H1 (cell line): Measurements from ENCODE around the gene KRT13. TPM values are rescaled to one million over a fixed set of nuclear protein-coding genes. Genes with fewer than 3 reads are reported as not detected.

ENCODE experiments used
- CTCF ChIA-PET: fragments of 300-600 bp; sonication (Branson Sonifier 250); formaldehyde crosslinking; loops from one replicate; lab custom pipeline; 2021; ENCODE audit not compliant: partially characterized antibody; lab: Charles Lee
- POLR2A ChIA-PET: fragments of 300-600 bp; sonication (Branson Sonifier 250); formaldehyde crosslinking; loops from one replicate; lab custom pipeline; 2021; ENCODE audit warnings: inconsistent platforms; ENCODE audit not compliant: partially characterized antibody; lab: Charles Lee
- DNase-seq, 2 experiments: peaks; one replicate each; pipeline versions ENCODE4 v3.0.0 to v3.0.0-alpha.2; 2010 to 2022; ENCODE audit warnings: low spot score in 2 of 2, low read depth in 1 of 2, mixed read lengths in 1 of 2
- FAIRE-seq: peaks from 2 replicates; lab custom pipeline; 2011; peaks lifted over from hg19 to GRCh38; lab: Jason Lieb, UNC
- H2AFZ ChIP-seq: 2 replicates; pipeline ENCODE4 v1.8.1; 2012; ENCODE audit warnings: low read length, inconsistent platforms
- H2AK5ac ChIP-seq: 2 replicates; pipeline ENCODE4 v1.6.1; 2013; ENCODE audit warnings: low read depth, low read length
- H2BK120ac ChIP-seq: replicated peaks from 2 replicates; pipeline ENCODE3; 2013; ENCODE audit warnings: low read depth, low read length, inconsistent platforms
- H2BK12ac ChIP-seq: 2 replicates; pipeline ENCODE4 v1.6.1; 2013; ENCODE audit warnings: low read depth, low read length
- H2BK15ac ChIP-seq: 2 replicates; pipeline ENCODE4 v1.6.1; 2013; ENCODE audit warnings: low read length
- H2BK20ac ChIP-seq: 2 replicates; pipeline ENCODE4 v1.6.1; 2013; ENCODE audit warnings: low read length
- H2BK5ac ChIP-seq: 2 replicates; pipeline ENCODE4 v1.6.1; 2013; ENCODE audit warnings: low read depth, low read length
- H3K14ac ChIP-seq: 2 replicates; pipeline ENCODE4 v1.6.1; 2013; ENCODE audit warnings: inconsistent platforms; ENCODE audit not compliant: insufficient read length
- H3K18ac ChIP-seq: 2 replicates; pipeline ENCODE4 v1.6.1; 2013; ENCODE audit warnings: low read length; ENCODE audit errors: extremely low read depth
- H3K23ac ChIP-seq: 2 replicates; pipeline ENCODE4 v1.6.1; 2013; ENCODE audit warnings: inconsistent platforms; ENCODE audit not compliant: insufficient read length
- H3K23me2 ChIP-seq: 2 replicates; pipeline ENCODE4 v1.6.1; 2013; ENCODE audit warnings: low read depth, low read length
- H3K27ac ChIP-seq: 2 replicates; pipeline ENCODE4 v1.6.1; 2011; ENCODE audit warnings: low read depth, low read length, inconsistent platforms
- H3K27me3 ChIP-seq, 4 experiments: replicated peaks in 1 of 4; 1 replicate in 1 of 4; 2 replicates in 3 of 4; pipeline versions ENCODE4 v1.6.1 to v1.8.1; 2011 to 2013; ENCODE audit warnings: low read length in 3 of 4, mild to moderate bottlenecking in 3 of 4, inconsistent platforms in 2 of 4, mixed read lengths in 2 of 4, moderate library complexity in 1 of 4; ENCODE audit not compliant: control insufficient read depth in 3 of 4, insufficient read depth in 3 of 4; ENCODE audit errors: extremely low read depth in 1 of 4
- H3K36me3 ChIP-seq, 4 experiments: 2 replicates each; pipeline versions ENCODE4 v1.6.1 to v1.8.1; 2011 to 2013; ENCODE audit warnings: mild to moderate bottlenecking in 4 of 4, low read length in 3 of 4, moderate library complexity in 2 of 4, control low read depth in 1 of 4, inconsistent platforms in 1 of 4; ENCODE audit not compliant: insufficient read depth in 4 of 4, control insufficient read depth in 2 of 4
- H3K4ac ChIP-seq: replicated peaks from 2 replicates; pipeline ENCODE3; 2013; ENCODE audit warnings: low read length, low read depth, mixed read lengths, inconsistent platforms; ENCODE audit not compliant: insufficient read length
- H3K4me1 ChIP-seq, 4 experiments: replicated peaks in 1 of 4; 1 replicate in 1 of 4; 2 replicates in 3 of 4; pipeline versions ENCODE4 v1.6.1 to v1.8.1; 2011 to 2013; ENCODE audit warnings: low read length in 3 of 4, inconsistent platforms in 2 of 4, mixed read lengths in 1 of 4; ENCODE audit not compliant: insufficient read depth in 4 of 4, control insufficient read depth in 3 of 4
- H3K4me2 ChIP-seq, 2 experiments: 2 replicates each; pipeline versions ENCODE4 v1.6.1 to v1.8.1; 2011 to 2013; ENCODE audit warnings: low read depth in 2 of 2, low read length in 2 of 2, control low read depth in 1 of 2, inconsistent platforms in 1 of 2, mild to moderate bottlenecking in 1 of 2; ENCODE audit not compliant: insufficient read depth in 1 of 2
- H3K4me3 ChIP-seq, 4 experiments: fragments of 200-600, 300-600 bp in 1 of 4; sonication (generic), shearing (Covaris generic), sonication (Bioruptor Twin) in 1 of 4; 2 replicates each; pipeline versions ENCODE4 v1.5.1 to v1.8.1; 2011 to 2016; ENCODE audit warnings: low read length in 4 of 4, low read depth in 3 of 4, control low read depth in 2 of 4, inconsistent platforms in 2 of 4, mild to moderate bottlenecking in 2 of 4, mixed read lengths in 1 of 4, moderate library complexity in 1 of 4; ENCODE audit not compliant: insufficient read depth in 2 of 4; ENCODE audit errors: extremely low read depth in 1 of 4
- H3K56ac ChIP-seq: replicated peaks from 2 replicates; pipeline ENCODE3; 2013; ENCODE audit warnings: low read depth, mild to moderate bottlenecking, mixed read lengths, low read length, inconsistent platforms; ENCODE audit not compliant: insufficient read length
- H3K79me1 ChIP-seq: 2 replicates; pipeline ENCODE4 v1.6.1; 2013; ENCODE audit warnings: low read depth, low read length, control low read depth
- H3K79me2 ChIP-seq, 2 experiments: 2 replicates each; pipeline versions ENCODE4 v1.6.1 to v1.8.1; 2012 to 2013; ENCODE audit warnings: low read length in 2 of 2, mild to moderate bottlenecking in 2 of 2, inconsistent platforms in 1 of 2; ENCODE audit not compliant: insufficient read depth in 2 of 2, control insufficient read depth in 1 of 2
- H3K9ac ChIP-seq, 4 experiments: replicated peaks in 1 of 4; 1 replicate in 1 of 4; 2 replicates in 3 of 4; pipeline versions ENCODE4 v1.6.1 to v1.8.1; 2011 to 2013; ENCODE audit warnings: low read depth in 3 of 4, low read length in 3 of 4, control low read depth in 2 of 4, mild to moderate bottlenecking in 2 of 4, moderate library complexity in 2 of 4, inconsistent platforms in 1 of 4; ENCODE audit errors: extremely low read depth in 1 of 4
- H3K9me3 ChIP-seq, 2 experiments: 2 replicates each; pipeline versions ENCODE4 v1.6.1 to v1.8.1; 2012 to 2013; ENCODE audit warnings: mild to moderate bottlenecking in 2 of 2, moderate library complexity in 2 of 2, control low read depth in 1 of 2, inconsistent platforms in 1 of 2, low read depth in 1 of 2, low read length in 1 of 2, mixed read lengths in 1 of 2; ENCODE audit not compliant: insufficient read depth in 2 of 2
- H4K20me1 ChIP-seq, 2 experiments: replicated peaks in 1 of 2; 2 replicates each; pipeline versions ENCODE3 to v1.8.1; 2011 to 2013; ENCODE audit warnings: inconsistent platforms in 2 of 2, low read length in 2 of 2, mild to moderate bottlenecking in 1 of 2; ENCODE audit not compliant: insufficient read depth in 2 of 2, control insufficient read depth in 1 of 2
- H4K5ac ChIP-seq: 2 replicates; pipeline ENCODE4 v1.6.1; 2013; ENCODE audit warnings: low read length, low read depth, mixed read lengths, inconsistent platforms; ENCODE audit not compliant: insufficient read length
- H4K8ac ChIP-seq: 2 replicates; pipeline ENCODE4 v1.8.0; 2013; ENCODE audit warnings: mild to moderate bottlenecking, moderate library complexity, low read length, inconsistent platforms; ENCODE audit not compliant: insufficient read depth; ENCODE audit errors: extremely low read depth
- H4K91ac ChIP-seq: replicated peaks from 2 replicates; pipeline ENCODE3; 2013; ENCODE audit warnings: low read length, mixed read lengths, inconsistent platforms; ENCODE audit not compliant: insufficient read length
- BRCA1 ChIP-seq: IDR thresholded peaks from 2 replicates; pipeline ENCODE4 v1.6.1; 2012; ENCODE audit warnings: low read depth, low read length, improper control_type of control experiment
- GTF2F1 ChIP-seq: IDR thresholded peaks from 2 replicates; pipeline ENCODE4 v1.6.1; 2012; ENCODE audit warnings: low read depth, low read length, improper control_type of control experiment, borderline replicate concordance
- WGBS, 2 experiments: shearing (Covaris generic) in 1 of 2; methylation state at CpG; one replicate each; pipeline versions ENCODE4 v1.1.6 to v1.1.7; 2013 to 2015; ENCODE audit warnings: low lambda C conversion rate in 2 of 2, mixed read lengths in 2 of 2, inconsistent platforms in 1 of 2, low coverage in 1 of 2, missing lambda C conversion rate in 1 of 2; ENCODE audit not compliant: insufficient replicate concordance in 2 of 2, insufficient coverage in 1 of 2, insufficient read length in 1 of 2; ENCODE audit errors: extremely low coverage in 1 of 2, missing lambda C conversion rate in 1 of 2; 5-methylcytosine and 5-hydroxymethylcytosine counted together
- polyA plus RNA-seq, 7 experiments: library from polyadenylated mRNA; depleted of rRNA in 3 of 7; stranded (reverse) in 5 of 7; unstranded in 2 of 7; fragments of >200 nt in 5 of 7; fragments of 200-250 nt in 2 of 7; gene quantifications; 1 replicate in 5 of 7; 2 replicates in 1 of 7; 4 replicates in 1 of 7; pipeline versions ENCODE4 v1.2.1 to v1.2.3, GENCODE V29; 2011 to 2013; ENCODE audit warnings: missing spikeins in 2 of 7, mixed read lengths in 2 of 7
- total RNA-seq: library from RNA; stranded (reverse); fragmentation: NEBNext Ultra II Directional; extraction: Animal tissue kit (Norgen Biotek cat#: 25700); gene quantifications from 2 replicates; pipeline ENCODE4 v1.2.1, GENCODE V29; 2021

KRT13 gene
- total and polyA plus RNA-seq, 2 of the 8 experiments (the other 6 are each of a cell fraction or from before 2014, with no cell fraction given): 0.09 TPM; not detected in 1

DNA sequence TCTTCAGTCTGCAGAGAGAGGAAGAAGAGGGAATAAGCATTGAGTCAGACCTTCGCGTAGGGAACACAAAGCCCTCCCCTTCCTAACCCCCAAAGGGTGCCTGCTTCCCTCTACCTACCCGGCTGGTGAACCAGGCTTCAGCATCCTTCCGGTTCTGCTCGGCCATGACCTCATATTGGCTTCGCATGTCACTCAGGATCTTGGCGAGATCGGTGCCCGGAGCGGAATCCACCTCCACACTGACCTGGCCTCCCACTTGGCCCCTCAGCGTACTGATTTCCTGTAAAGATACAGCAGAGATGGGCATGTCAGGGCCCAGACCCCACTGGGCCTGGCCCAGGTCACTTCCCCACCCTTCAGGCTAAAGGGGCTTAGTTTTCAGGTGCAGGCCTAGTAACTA lies 18.8 kb upstream of the KRT13 start:
- no peak overlapping the region for H4K8ac ChIP-seq
- no peak overlapping the region; the same call in 1 of the 2 replicates for H3K18ac ChIP-seq
- H3K79me1 ChIP-seq: peaks cover 5% of the 10 kb centered on the region; the same call in 1 of the 2 replicates
- H3K36me3 ChIP-seq: peaks cover 12 to 38% (median 19%) of the 10 kb centered on the region in 4 experiments
- no peak overlapping the region for H2BK20ac ChIP-seq
- H4K20me1 ChIP-seq: peaks cover 4 to 12% of the 10 kb centered on the region in 2 experiments
- H3K27me3 ChIP-seq: no peaks in the 10 kb centered on the region
- H3K4me1 ChIP-seq: peaks cover 2 to 24% (median 17%) of the 10 kb centered on the region in 4 experiments
- peaks cover 0 to 13% of the 10 kb centered on the region in 2 experiments; a peak in 3 of 4 replicates for H3K79me2 ChIP-seq
- H2AFZ ChIP-seq: no peak overlapping the region
- FAIRE-seq: no peak
- H3K23me2 ChIP-seq: peaks cover 6% of the 10 kb centered on the region; the same call in 1 of the 2 replicates
- TF ChIP-seq BRCA1 (no peak), GTF2F1 (no peak)
- CTCF ChIA-PET: interaction anchor here (0.9 to 4.6 kb wide), 4 partner anchors 25 to 140 kb away, joined by 3 to 34 read pairs (median 3); no protein-coding TSS in a partner anchor
- H3K27ac ChIP-seq: no peak overlapping the region
- H2BK12ac ChIP-seq: no peak overlapping the region
- no peak overlapping the region for H2BK15ac ChIP-seq
- WGBS, 2 experiments: 91% methylated on average over 11 of the region's 11 CpGs; no CpG with 5 or more reads in 1 of the 2 experiments
- no peak overlapping the region for H4K91ac ChIP-seq
- no peaks in the 10 kb centered on the region for H3K9me3 ChIP-seq
- H3K4me2 ChIP-seq: no peak overlapping the region
- no peak overlapping the region for H3K4ac ChIP-seq
- no peak overlapping the region for H4K5ac ChIP-seq
- no peak overlapping the region for H2AK5ac ChIP-seq
- no peak overlapping the region for H3K23ac ChIP-seq
- DNase-seq: no peak
- POLR2A ChIA-PET: interaction anchor here (0.6 to 11.0 kb wide), 4 partner anchors 10 to 138 kb away, joined by 3 to 293 read pairs (median 4); no protein-coding TSS in a partner anchor
- H3K14ac ChIP-seq: no peak overlapping the region
- no peak overlapping the region for H2BK120ac ChIP-seq
- no peak overlapping the region for H3K56ac ChIP-seq
- no peak overlapping the region for H3K4me3 ChIP-seq
- H3K9ac ChIP-seq: no peak overlapping the region
- no peak overlapping the region for H2BK5ac ChIP-seq
